ENCODE data around the gene WAPL. TPM values are rescaled to one million over a fixed set of nuclear protein-coding genes. Genes with fewer than 3 reads are reported as not detected.

WAPL gene
- total and polyA plus RNA-seq, 2 of the 8 experiments (the other 6 are each of a cell fraction or from before 2014, with no cell fraction given), result 12.8 to 48.1 TPM

GRCh38 chr10:86411852-86412560 is 109.6 kb downstream of the WAPL start:
- H3K79me1 ChIP-seq (ENCODE audit: low read depth, low read length), result no peaks in the 10 kb centered on the region; the same call in 1 of the 2 replicates
- ChIA-PET POLR2A (ENCODE audit: partially characterized antibody) (no interaction called here), CTCF (ENCODE audit: partially characterized antibody) (interaction anchor here (1.3 to 1.6 kb wide), 2 partner anchors 21 to 177 kb away, joined by 3 read pairs; no protein-coding TSS in a partner anchor)
- no peak overlapping the region for H3K4me3 ChIP-seq (ENCODE audit: extremely low read depth in 1 of 4, insufficient read depth in 2 of 4, low read depth in 3 of 4, low read length in 4 of 4)
- H3K23me2 ChIP-seq (ENCODE audit: low read depth, low read length), result no peaks in the 10 kb centered on the region
- no peak overlapping the region for H3K23ac ChIP-seq (ENCODE audit: insufficient read length)
- H2AFZ ChIP-seq (ENCODE audit: low read length), result peak overlapping the region; percentile 32; the same call in 1 of the 2 replicates
- no peak for TF ChIP-seq ZNF274 (IDR thresholded peaks at IDR 0.05; ENCODE audit: borderline replicate concordance, extremely low read depth, low read length)
- no peak for TF ChIP-seq PHF8 (conservative IDR thresholded peaks at IDR 0.05; ENCODE audit: low read depth, low read length)
- TF ChIP-seq SP2 (IDR thresholded peaks at IDR 0.05; ENCODE audit: low read length), result no peak
- DNase-seq (ENCODE audit: low read depth in 1 of 2, low spot score in 2 of 2) (no peak), FAIRE-seq (no peak)
- no peak overlapping the region for H2BK20ac ChIP-seq (ENCODE audit: low read length)
- H3K4ac ChIP-seq (replicated peaks; ENCODE audit: insufficient read length, low read depth, low read length), result no peak overlapping the region
- no peaks in the 10 kb centered on the region for H3K36me3 ChIP-seq (ENCODE audit: control insufficient read depth in 2 of 4, insufficient read depth in 4 of 4, low read length in 3 of 4)
- H3K27ac ChIP-seq (ENCODE audit: low read depth, low read length), result no peak overlapping the region
- no peak overlapping the region for H2BK120ac ChIP-seq (replicated peaks; ENCODE audit: low read depth, low read length)
- no peak overlapping the region for H3K9ac ChIP-seq (replicated peaks in 1 of 4; ENCODE audit: extremely low read depth in 1 of 4, low read depth in 3 of 4, low read length in 3 of 4)
- no peak overlapping the region for H2BK12ac ChIP-seq (ENCODE audit: low read depth, low read length)
- no peak overlapping the region for H3K4me2 ChIP-seq (ENCODE audit: insufficient read depth in 1 of 2, low read depth in 2 of 2, low read length in 2 of 2)
- H4K5ac ChIP-seq (ENCODE audit: insufficient read length, low read depth, low read length), result no peak overlapping the region
- no peak overlapping the region for H3K18ac ChIP-seq (ENCODE audit: extremely low read depth, low read length)
- H3K9me3 ChIP-seq (ENCODE audit: insufficient read depth in 2 of 2, low read depth in 1 of 2, low read length in 1 of 2), result no peaks in the 10 kb centered on the region
- peaks cover 0 to 4% (median 1%) of the 10 kb centered on the region in 4 experiments; a peak in 3 of 7 replicates for H3K4me1 ChIP-seq (replicated peaks in 1 of 4; ENCODE audit: control insufficient read depth in 3 of 4, insufficient read depth in 4 of 4, low read length in 3 of 4)
- H3K14ac ChIP-seq (ENCODE audit: insufficient read length), result no peak overlapping the region
- H2AK5ac ChIP-seq (ENCODE audit: low read depth, low read length), result no peak overlapping the region
- H4K8ac ChIP-seq (ENCODE audit: extremely low read depth, insufficient read depth, low read length), result no peak overlapping the region
- H3K79me2 ChIP-seq (ENCODE audit: control insufficient read depth in 1 of 2, insufficient read depth in 2 of 2, low read length in 2 of 2), result no peaks in the 10 kb centered on the region
- H4K91ac ChIP-seq (replicated peaks; ENCODE audit: insufficient read length, low read length), result no peak overlapping the region
- H3K27me3 ChIP-seq (replicated peaks in 1 of 4; ENCODE audit: control insufficient read depth in 3 of 4, extremely low read depth in 1 of 4, insufficient read depth in 3 of 4, low read length in 3 of 4), result no peaks in the 10 kb centered on the region
- H2BK5ac ChIP-seq (ENCODE audit: low read depth, low read length), result no peak overlapping the region
- H2BK15ac ChIP-seq (ENCODE audit: low read length), result no peak overlapping the region
- WGBS, 2 experiments (ENCODE audit: extremely low coverage in 1 of 2, insufficient coverage in 1 of 2, insufficient read length in 1 of 2, insufficient replicate concordance in 2 of 2, low coverage in 1 of 2, low lambda C conversion rate in 2 of 2, missing lambda C conversion rate in 1 of 2), result 96% methylated on average over 4 of the region's 6 CpGs; no CpG with 5 or more reads in 1 of the 2 experiments
- no peak overlapping the region for H3K56ac ChIP-seq (replicated peaks; ENCODE audit: insufficient read length, low read depth, low read length)
- no peaks in the 10 kb centered on the region for H4K20me1 ChIP-seq (replicated peaks in 1 of 2; ENCODE audit: control insufficient read depth in 1 of 2, insufficient read depth in 2 of 2, low read length in 2 of 2)

Data from H1 (cell line).